K562 (cell line): ENCODE results near the gene BTNL8.

Experiments
- ETV1 ChIP-seq: fragments of 450-650 bp; conservative IDR thresholded peaks from 2 replicates; pipeline ENCODE4 v1.6.1; 2016; ENCODE audit warnings: missing genetic modification characterization, control low read depth, low read depth, missing compliant biosample characterization
- MCM7 ChIP-seq, 2 experiments: fragments of 450-650 bp; IDR thresholded peaks; 2 replicates each; pipeline ENCODE4 v1.6.1; 2016 to 2018
- NR2C2 ChIP-seq, 2 experiments: fragments of 200-800 bp in 1 of 2; sonication (Bioruptor generic) in 1 of 2; sonication (generic) in 1 of 2; formaldehyde crosslinking in 1 of 2; IDR thresholded peaks; 2 replicates each; pipeline versions ENCODE4 v1.6.1 to v1.8.0; 2016 to 2022; ENCODE audit warnings: mild to moderate bottlenecking in 1 of 2, missing compliant biosample characterization in 1 of 2, missing genetic modification characterization in 1 of 2, missing genetic modification reagents in 1 of 2
- OTX1 ChIP-seq: fragments of 450-650 bp; formaldehyde crosslinking; IDR thresholded peaks from 2 replicates; pipeline ENCODE4 v1.4.0; 2022; ENCODE audit warnings: mild to moderate bottlenecking
- RAD51 ChIP-seq: fragments of 450-650 bp; IDR thresholded peaks from 2 replicates; pipeline ENCODE4 v1.7.1; 2016; ENCODE audit warnings: low read depth, mild to moderate bottlenecking, borderline replicate concordance
- TCF7L2 ChIP-seq: fragments of 150-350 bp; IDR thresholded peaks from 2 replicates; pipeline ENCODE4 v1.6.1; 2016; ENCODE audit warnings: low read depth, mild to moderate bottlenecking, low read length, moderate library complexity
- XRCC5 ChIP-seq: fragments of 200-400 bp; formaldehyde crosslinking; IDR thresholded peaks from 2 replicates; pipeline ENCODE4 v1.6.1; 2017; ENCODE audit warnings: low read depth, mild to moderate bottlenecking, low read length
- TF ChIP-seq, protein P1 (sequence below): sonication (generic); formaldehyde crosslinking; IDR thresholded peaks from 2 replicates; pipeline ENCODE4 v1.4.0; 2020; ENCODE audit warnings: mild to moderate bottlenecking, missing genetic modification reagents
- TF ChIP-seq, protein P2 (sequence below): fragments of 450-650 bp; conservative IDR thresholded peaks from 2 replicates; pipeline ENCODE4 v1.6.1; 2016; ENCODE audit warnings: missing genetic modification characterization, low read depth, mild to moderate bottlenecking, control low read depth, missing compliant biosample characterization
- TF ChIP-seq, protein P3 (sequence below), 2 experiments: IDR thresholded peaks; 2 replicates each; pipeline ENCODE4 v1.6.1; 2012; ENCODE audit warnings: improper control_type of control experiment in 2 of 2, low read depth in 2 of 2, low read length in 2 of 2, borderline replicate concordance in 1 of 2
- TF ChIP-seq, protein P4 (sequence below): sonication (generic); formaldehyde crosslinking; IDR thresholded peaks from 2 replicates; pipeline ENCODE4 v1.8.0; 2022; ENCODE audit warnings: mild to moderate bottlenecking, missing genetic modification reagents
- TF ChIP-seq, protein P5 (sequence below): sonication (generic); formaldehyde crosslinking; IDR thresholded peaks from 2 replicates; pipeline ENCODE4 v1.8.1; 2022; ENCODE audit warnings: missing genetic modification reagents

DNA sequence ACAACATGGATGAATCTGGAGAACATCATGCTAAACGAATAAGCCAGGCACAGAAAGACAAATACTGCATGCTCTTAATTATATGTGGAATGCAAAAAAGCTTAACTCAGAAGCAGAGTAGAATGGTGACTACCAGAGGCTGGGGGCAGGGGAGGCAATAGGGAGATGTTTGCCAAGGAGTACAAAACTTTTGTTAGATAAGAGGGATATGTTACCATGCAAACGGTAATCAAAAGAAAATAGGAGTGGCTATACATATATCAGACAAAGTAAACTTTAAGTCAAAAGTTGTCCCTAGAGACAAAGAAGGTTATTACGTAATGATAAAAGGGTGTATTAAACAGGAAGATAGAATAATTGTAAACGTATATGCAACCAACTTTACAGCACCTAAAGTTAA is 71.9 kb downstream of the BTNL8 start:
- TF ChIP-seq ETV1 (tag) (no peak), XRCC5 (no peak), OTX1 (CRISPR knock-in tag) (no peak), RAD51 (no peak), TCF7L2 (no peak), MCM7 (IDR thresholded peaks at IDR 0.05) (no peak), NR2C2 (CRISPR knock-in tag; IDR thresholded peaks at IDR 0.05) (no peak), NR2C2 (tag; IDR thresholded peaks at IDR 0.05) (no peak)
- TF ChIP-seq, protein P1, sequence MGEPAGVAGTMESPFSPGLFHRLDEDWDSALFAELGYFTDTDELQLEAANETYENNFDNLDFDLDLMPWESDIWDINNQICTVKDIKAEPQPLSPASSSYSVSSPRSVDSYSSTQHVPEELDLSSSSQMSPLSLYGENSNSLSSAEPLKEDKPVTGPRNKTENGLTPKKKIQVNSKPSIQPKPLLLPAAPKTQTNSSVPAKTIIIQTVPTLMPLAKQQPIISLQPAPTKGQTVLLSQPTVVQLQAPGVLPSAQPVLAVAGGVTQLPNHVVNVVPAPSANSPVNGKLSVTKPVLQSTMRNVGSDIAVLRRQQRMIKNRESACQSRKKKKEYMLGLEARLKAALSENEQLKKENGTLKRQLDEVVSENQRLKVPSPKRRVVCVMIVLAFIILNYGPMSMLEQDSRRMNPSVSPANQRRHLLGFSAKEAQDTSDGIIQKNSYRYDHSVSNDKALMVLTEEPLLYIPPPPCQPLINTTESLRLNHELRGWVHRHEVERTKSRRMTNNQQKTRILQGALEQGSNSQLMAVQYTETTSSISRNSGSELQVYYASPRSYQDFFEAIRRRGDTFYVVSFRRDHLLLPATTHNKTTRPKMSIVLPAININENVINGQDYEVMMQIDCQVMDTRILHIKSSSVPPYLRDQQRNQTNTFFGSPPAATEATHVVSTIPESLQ (CRISPR knock-in tag) = no peak
- TF ChIP-seq, protein P2, sequence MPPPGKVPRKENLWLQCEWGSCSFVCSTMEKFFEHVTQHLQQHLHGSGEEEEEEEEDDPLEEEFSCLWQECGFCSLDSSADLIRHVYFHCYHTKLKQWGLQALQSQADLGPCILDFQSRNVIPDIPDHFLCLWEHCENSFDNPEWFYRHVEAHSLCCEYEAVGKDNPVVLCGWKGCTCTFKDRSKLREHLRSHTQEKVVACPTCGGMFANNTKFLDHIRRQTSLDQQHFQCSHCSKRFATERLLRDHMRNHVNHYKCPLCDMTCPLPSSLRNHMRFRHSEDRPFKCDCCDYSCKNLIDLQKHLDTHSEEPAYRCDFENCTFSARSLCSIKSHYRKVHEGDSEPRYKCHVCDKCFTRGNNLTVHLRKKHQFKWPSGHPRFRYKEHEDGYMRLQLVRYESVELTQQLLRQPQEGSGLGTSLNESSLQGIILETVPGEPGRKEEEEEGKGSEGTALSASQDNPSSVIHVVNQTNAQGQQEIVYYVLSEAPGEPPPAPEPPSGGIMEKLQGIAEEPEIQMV (tag) = no peak
- TF ChIP-seq, protein P3, sequence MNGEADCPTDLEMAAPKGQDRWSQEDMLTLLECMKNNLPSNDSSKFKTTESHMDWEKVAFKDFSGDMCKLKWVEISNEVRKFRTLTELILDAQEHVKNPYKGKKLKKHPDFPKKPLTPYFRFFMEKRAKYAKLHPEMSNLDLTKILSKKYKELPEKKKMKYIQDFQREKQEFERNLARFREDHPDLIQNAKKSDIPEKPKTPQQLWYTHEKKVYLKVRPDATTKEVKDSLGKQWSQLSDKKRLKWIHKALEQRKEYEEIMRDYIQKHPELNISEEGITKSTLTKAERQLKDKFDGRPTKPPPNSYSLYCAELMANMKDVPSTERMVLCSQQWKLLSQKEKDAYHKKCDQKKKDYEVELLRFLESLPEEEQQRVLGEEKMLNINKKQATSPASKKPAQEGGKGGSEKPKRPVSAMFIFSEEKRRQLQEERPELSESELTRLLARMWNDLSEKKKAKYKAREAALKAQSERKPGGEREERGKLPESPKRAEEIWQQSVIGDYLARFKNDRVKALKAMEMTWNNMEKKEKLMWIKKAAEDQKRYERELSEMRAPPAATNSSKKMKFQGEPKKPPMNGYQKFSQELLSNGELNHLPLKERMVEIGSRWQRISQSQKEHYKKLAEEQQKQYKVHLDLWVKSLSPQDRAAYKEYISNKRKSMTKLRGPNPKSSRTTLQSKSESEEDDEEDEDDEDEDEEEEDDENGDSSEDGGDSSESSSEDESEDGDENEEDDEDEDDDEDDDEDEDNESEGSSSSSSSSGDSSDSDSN (IDR thresholded peaks at IDR 0.05; ENCODE audit: borderline replicate concordance in 1 of 2, low read depth in 2 of 2, low read length in 2 of 2) = no peak
- TF ChIP-seq, protein P4, sequence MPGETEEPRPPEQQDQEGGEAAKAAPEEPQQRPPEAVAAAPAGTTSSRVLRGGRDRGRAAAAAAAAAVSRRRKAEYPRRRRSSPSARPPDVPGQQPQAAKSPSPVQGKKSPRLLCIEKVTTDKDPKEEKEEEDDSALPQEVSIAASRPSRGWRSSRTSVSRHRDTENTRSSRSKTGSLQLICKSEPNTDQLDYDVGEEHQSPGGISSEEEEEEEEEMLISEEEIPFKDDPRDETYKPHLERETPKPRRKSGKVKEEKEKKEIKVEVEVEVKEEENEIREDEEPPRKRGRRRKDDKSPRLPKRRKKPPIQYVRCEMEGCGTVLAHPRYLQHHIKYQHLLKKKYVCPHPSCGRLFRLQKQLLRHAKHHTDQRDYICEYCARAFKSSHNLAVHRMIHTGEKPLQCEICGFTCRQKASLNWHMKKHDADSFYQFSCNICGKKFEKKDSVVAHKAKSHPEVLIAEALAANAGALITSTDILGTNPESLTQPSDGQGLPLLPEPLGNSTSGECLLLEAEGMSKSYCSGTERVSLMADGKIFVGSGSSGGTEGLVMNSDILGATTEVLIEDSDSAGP = no peak
- TF ChIP-seq, protein P5, sequence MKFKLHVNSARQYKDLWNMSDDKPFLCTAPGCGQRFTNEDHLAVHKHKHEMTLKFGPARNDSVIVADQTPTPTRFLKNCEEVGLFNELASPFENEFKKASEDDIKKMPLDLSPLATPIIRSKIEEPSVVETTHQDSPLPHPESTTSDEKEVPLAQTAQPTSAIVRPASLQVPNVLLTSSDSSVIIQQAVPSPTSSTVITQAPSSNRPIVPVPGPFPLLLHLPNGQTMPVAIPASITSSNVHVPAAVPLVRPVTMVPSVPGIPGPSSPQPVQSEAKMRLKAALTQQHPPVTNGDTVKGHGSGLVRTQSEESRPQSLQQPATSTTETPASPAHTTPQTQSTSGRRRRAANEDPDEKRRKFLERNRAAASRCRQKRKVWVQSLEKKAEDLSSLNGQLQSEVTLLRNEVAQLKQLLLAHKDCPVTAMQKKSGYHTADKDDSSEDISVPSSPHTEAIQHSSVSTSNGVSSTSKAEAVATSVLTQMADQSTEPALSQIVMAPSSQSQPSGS (CRISPR knock-in tag) = no peak
